CD4-positive, alpha-beta memory T cell (primary cell): Measurements from ENCODE around the gene COX6A2. TPM values are rescaled to one million over a fixed set of nuclear protein-coding genes. Genes with fewer than 3 reads are reported as not detected.
"Not testable (repeated sequence)": the region's sequence is repeated elsewhere in the genome, so short reads cannot be mapped to it uniquely, and the experiment has no call there.

Source experiments
- CTCF ChIA-PET: fragments of 350-600 bp; sonication (Branson Sonifier 250); formaldehyde crosslinking; loops from one replicate; lab custom pipeline; 2021; ENCODE audit warnings: inconsistent platforms; ENCODE audit not compliant: partially characterized antibody; lab: Charles Lee
- POLR2A ChIA-PET: fragments of 350-600 bp; sonication (Branson Sonifier 250); formaldehyde crosslinking; loops from one replicate; lab custom pipeline; 2021; ENCODE audit not compliant: partially characterized antibody; lab: Charles Lee
- DNase-seq, 5 donors: peaks; one replicate each; pipeline versions ENCODE4 v3.0.0 to v3.0.0-alpha.2; 2020 to 2022; ENCODE audit warnings: mixed read lengths in 1 of 5
- H3K27ac ChIP-seq: one replicate; pipeline ENCODE4 v1.7.0; 2013; ENCODE audit warnings: low read depth, low read length
- H3K27me3 ChIP-seq: 2 replicates; pipeline ENCODE4 v1.7.0; 2013; ENCODE audit warnings: mild to moderate bottlenecking, low read length, moderate library complexity; ENCODE audit not compliant: insufficient read depth
- H3K36me3 ChIP-seq: 2 replicates; pipeline ENCODE4 v1.7.0; 2013; ENCODE audit warnings: mild to moderate bottlenecking, low read length, moderate library complexity; ENCODE audit not compliant: insufficient read depth
- H3K4me1 ChIP-seq: 2 replicates; pipeline ENCODE4 v1.7.0; 2013; ENCODE audit warnings: mild to moderate bottlenecking, low read length, moderate library complexity; ENCODE audit not compliant: insufficient read depth
- H3K4me3 ChIP-seq, 2 donors: one replicate each; pipeline ENCODE4 v1.7.0; 2013; ENCODE audit warnings: low read length in 2 of 2, mild to moderate bottlenecking in 1 of 2
- H3K9me3 ChIP-seq, 2 donors: one replicate each; pipeline ENCODE4 v1.7.0; 2013; ENCODE audit warnings: low read length in 2 of 2, control low read depth in 1 of 2; ENCODE audit not compliant: control insufficient read depth in 1 of 2
- H3K27ac Mint-ChIP-seq, 7 donors: one replicate each; pipeline ENCODE4 v1.8.0; 2020 to 2021; ENCODE audit warnings: mixed read lengths in 7 of 7, mild to moderate bottlenecking in 6 of 7, inconsistent platforms in 3 of 7, moderate library complexity in 3 of 7
- H3K27me3 Mint-ChIP-seq, 2 donors: one replicate each; pipeline ENCODE4 v1.8.0; 2020 to 2021; ENCODE audit warnings: mixed read lengths in 2 of 2
- H3K36me3 Mint-ChIP-seq, 2 donors: one replicate each; pipeline ENCODE4 v1.8.0; 2020 to 2021; ENCODE audit warnings: mixed read lengths in 2 of 2, inconsistent platforms in 1 of 2, mild to moderate bottlenecking in 1 of 2
- H3K4me1 Mint-ChIP-seq, 4 donors: one replicate each; pipeline ENCODE4 v1.8.0; 2020 to 2021; ENCODE audit warnings: mixed read lengths in 4 of 4, mild to moderate bottlenecking in 1 of 4
- H3K4me3 Mint-ChIP-seq, 8 donors: one replicate each; pipeline ENCODE4 v1.8.0; 2020 to 2021; ENCODE audit warnings: mixed read lengths in 8 of 8, mild to moderate bottlenecking in 7 of 8, moderate library complexity in 6 of 8, inconsistent platforms in 3 of 8
- H3K9me3 Mint-ChIP-seq, 8 donors: one replicate each; pipeline ENCODE4 v1.8.0; 2020 to 2021; ENCODE audit warnings: mixed read lengths in 8 of 8, mild to moderate bottlenecking in 5 of 8, inconsistent platforms in 3 of 8, moderate library complexity in 1 of 8
- intact Hi-C: fragments of 100-400 bp; cut with micrococcal nuclease; formaldehyde crosslinking; loops from one replicate; pipeline ENCODE4 v1.15.1; 2023
- polyA plus RNA-seq, 2 donors: library from polyadenylated mRNA; unstranded; fragments of 300-500 nt; fragmentation: Illumina TruSeq; gene quantifications; one replicate each; pipeline ENCODE4 v1.2.3, GENCODE V29; 2021
- total RNA-seq, 2 experiments: library from RNA; stranded (reverse); gene quantifications; one replicate each; pipeline ENCODE4 v1.2.3, GENCODE V29; 2021

COX6A2 gene
- total and polyA plus RNA-seq, 4 experiments from 2014 or later = not detected

DNA sequence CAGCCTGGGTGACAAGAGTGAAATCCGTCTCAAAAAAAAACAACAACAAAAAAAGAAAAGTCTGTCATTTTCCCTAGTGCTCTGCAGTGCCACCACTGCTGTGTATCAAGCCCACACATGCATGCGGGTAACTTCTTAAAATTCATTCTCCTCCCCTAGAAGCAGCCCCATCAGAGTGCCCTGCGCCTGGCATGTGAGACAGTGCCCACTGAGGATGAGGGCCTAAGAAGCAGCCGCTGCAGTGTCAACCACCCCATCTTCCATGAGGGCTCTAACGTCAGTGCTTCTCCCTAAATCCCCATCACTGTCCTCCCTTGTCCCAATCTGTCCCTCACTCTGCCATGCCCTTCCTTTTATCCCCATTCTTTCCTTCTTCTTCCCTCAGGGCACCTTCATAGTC is 10.2 kb downstream of the COX6A2 start:
- CTCF ChIA-PET = no interaction called here

DNA sequence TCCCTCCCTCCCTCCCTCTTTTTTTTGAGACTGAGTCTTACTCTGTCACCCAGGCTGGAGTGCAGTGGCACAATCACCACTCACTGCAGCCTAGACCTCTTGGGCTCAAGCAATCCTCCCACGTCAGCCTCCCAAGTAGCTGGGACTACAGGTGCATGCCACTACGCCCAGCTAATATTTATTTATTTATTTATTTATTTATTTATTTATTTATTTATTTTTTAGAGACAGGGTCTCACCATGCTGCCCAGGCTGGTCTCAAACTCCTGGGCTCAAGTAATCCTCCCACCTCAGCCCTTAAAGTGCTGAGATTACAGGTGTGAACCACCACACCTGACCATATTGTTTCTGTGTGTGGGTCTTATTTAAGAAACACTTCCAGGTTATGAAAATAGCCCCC is 11.1 kb downstream of the COX6A2 start:
- H3K27me3 Mint-ChIP-seq, intact Hi-C loops, DNase-seq: not testable (repeated sequence)

More for the DNA sequence above, 10.2 kb downstream of the COX6A2 start:
- peaks cover 0 to 2% (median 0%) of the 10 kb centered on the region in 8 donors for H3K9me3 Mint-ChIP-seq
- H3K27me3 Mint-ChIP-seq = peaks cover 3 to 6% of the 10 kb centered on the region in 2 donors
- intact Hi-C loops = no loop called here
- H3K27ac Mint-ChIP-seq = no peak overlapping the region
- Histone ChIP-seq H3K27ac (no peak overlapping the region), H3K4me1 (no peaks in the 10 kb centered on the region), H3K4me3 (no peak overlapping the region), H3K36me3 (no peaks in the 10 kb centered on the region), H3K9me3 (no peaks in the 10 kb centered on the region), H3K27me3 (no peaks in the 10 kb centered on the region)
- no peak overlapping the region for H3K4me3 Mint-ChIP-seq
- POLR2A ChIA-PET = no interaction called here
- peaks cover 4 to 20% (median 15%) of the 10 kb centered on the region in 4 donors for H3K4me1 Mint-ChIP-seq
- no peaks in the 10 kb centered on the region for H3K36me3 Mint-ChIP-seq
- DNase-seq = no peak

DNA sequence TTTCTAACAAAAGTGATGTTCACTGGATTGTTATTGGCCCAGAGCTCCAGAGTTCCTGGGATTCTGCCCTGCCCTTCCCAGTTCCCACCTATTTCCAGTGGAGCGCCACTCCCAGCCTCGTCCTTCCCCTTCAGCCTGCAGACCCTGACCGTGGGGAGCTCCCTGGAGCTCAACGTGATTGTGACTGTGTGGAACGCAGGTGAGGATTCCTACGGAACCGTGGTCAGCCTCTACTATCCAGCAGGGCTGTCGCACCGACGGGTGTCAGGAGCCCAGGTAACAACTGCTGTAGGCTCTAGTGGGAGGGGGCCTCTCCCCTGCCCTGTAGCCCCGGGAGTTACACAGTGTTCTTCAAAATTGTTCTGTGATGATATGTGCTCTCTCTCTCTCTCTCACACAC is 11.8 kb downstream of the COX6A2 start:
- Histone ChIP-seq H3K27me3 (no peaks in the 10 kb centered on the region), H3K36me3 (no peaks in the 10 kb centered on the region), H3K4me3 (no peak overlapping the region), H3K4me1 (no peaks in the 10 kb centered on the region), H3K9me3 (no peaks in the 10 kb centered on the region), H3K27ac (no peak overlapping the region)
- Mint-ChIP-seq H3K4me1 (peaks cover 4 to 15% (median 12%) of the 10 kb centered on the region in 4 donors), H3K36me3 (no peaks in the 10 kb centered on the region), H3K4me3 (no peak overlapping the region), H3K27ac (peak overlapping the region in 1 of 7 donors; percentile 51), H3K27me3 (peaks cover 3 to 7% of the 10 kb centered on the region in 2 donors), H3K9me3 (peaks cover 0 to 2% (median 0%) of the 10 kb centered on the region in 8 donors)
- intact Hi-C loops = no loop called here
- DNase-seq = no peak
- ChIA-PET CTCF (no interaction called here), POLR2A (no interaction called here)

More for the DNA sequence above, 11.1 kb downstream of the COX6A2 start:
- peaks cover 4 to 20% (median 15%) of the 10 kb centered on the region in 4 donors for H3K4me1 Mint-ChIP-seq
- H3K36me3 Mint-ChIP-seq, POLR2A ChIA-PET, H3K27ac Mint-ChIP-seq, H3K4me1 ChIP-seq, H3K36me3 ChIP-seq, H3K27ac ChIP-seq, H3K4me3 Mint-ChIP-seq, H3K9me3 ChIP-seq, H3K4me3 ChIP-seq, CTCF ChIA-PET, H3K9me3 Mint-ChIP-seq, H3K27me3 ChIP-seq: not testable (repeated sequence)

DNA sequence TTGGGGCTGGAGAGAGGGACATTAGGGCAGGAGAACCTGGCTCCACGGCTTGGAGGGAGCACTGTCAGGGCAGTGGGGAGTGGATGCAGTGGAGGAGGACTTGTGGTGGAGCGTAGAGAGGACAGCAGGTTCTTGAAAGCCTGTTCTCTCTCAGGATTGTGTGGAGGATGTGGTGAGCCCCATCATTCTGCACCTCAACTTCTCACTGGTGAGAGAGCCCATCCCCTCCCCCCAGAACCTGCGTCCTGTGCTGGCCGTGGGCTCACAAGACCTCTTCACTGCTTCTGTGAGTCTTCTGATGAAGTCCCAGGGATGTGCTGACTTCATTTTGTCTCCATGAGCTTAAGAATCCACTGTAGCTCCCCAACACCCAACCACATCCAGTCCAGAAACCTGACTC is 13.5 kb downstream of the COX6A2 start:
- no peaks in the 10 kb centered on the region for H3K9me3 ChIP-seq
- Mint-ChIP-seq H3K4me3 (no peak overlapping the region), H3K4me1 (peaks cover 4 to 11% (median 8%) of the 10 kb centered on the region in 4 donors), H3K27ac (no peak overlapping the region), H3K36me3 (no peaks in the 10 kb centered on the region), H3K9me3 (peaks cover 0 to 2% (median 0%) of the 10 kb centered on the region in 8 donors), H3K27me3 (peaks cover 4 to 11% of the 10 kb centered on the region in 2 donors)
- intact Hi-C loops = no loop called here
- CTCF ChIA-PET = no interaction called here
- H3K4me1 ChIP-seq = no peaks in the 10 kb centered on the region
- H3K36me3 ChIP-seq = no peaks in the 10 kb centered on the region
- no peak for DNase-seq
- H3K27ac ChIP-seq = no peak overlapping the region
- no peak overlapping the region for H3K4me3 ChIP-seq
- POLR2A ChIA-PET = no interaction called here
- no peaks in the 10 kb centered on the region for H3K27me3 ChIP-seq

DNA sequence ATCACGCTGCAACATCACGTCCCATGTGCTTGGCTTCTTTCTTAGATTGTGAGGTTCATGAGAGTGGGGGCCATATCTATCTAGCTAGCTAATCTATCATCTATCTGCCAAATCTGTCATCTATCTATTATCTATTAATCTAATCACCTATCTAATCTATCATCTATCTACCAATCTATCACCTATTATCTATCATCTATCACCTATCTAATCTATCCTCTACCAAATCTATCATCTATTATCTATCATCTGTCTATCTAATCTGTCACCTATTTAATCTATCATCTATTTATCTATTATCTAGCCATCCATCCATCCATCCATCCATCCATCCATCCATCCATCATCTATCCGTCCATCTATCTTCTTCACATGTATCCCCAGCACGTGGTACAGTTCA is 14.2 kb downstream of the COX6A2 start:
- POLR2A ChIA-PET = no interaction called here
- peaks cover 4 to 11% of the 10 kb centered on the region in 2 donors for H3K27me3 Mint-ChIP-seq
- CTCF ChIA-PET = no interaction called here
- DNase-seq = no peak
- H3K36me3 Mint-ChIP-seq = no peaks in the 10 kb centered on the region
- H3K27me3 ChIP-seq = no peaks in the 10 kb centered on the region
- H3K27ac Mint-ChIP-seq = no peak overlapping the region
- peaks cover 4 to 11% (median 7%) of the 10 kb centered on the region in 4 donors for H3K4me1 Mint-ChIP-seq
- no peak overlapping the region for H3K4me3 Mint-ChIP-seq
- no peak overlapping the region for H3K4me3 ChIP-seq
- H3K9me3 Mint-ChIP-seq = peaks cover 0 to 2% (median 0%) of the 10 kb centered on the region in 8 donors
- H3K36me3 ChIP-seq = no peaks in the 10 kb centered on the region
- no peaks in the 10 kb centered on the region for H3K9me3 ChIP-seq
- intact Hi-C loops = no loop called here
- H3K27ac ChIP-seq = no peak overlapping the region
- no peaks in the 10 kb centered on the region for H3K4me1 ChIP-seq

DNA sequence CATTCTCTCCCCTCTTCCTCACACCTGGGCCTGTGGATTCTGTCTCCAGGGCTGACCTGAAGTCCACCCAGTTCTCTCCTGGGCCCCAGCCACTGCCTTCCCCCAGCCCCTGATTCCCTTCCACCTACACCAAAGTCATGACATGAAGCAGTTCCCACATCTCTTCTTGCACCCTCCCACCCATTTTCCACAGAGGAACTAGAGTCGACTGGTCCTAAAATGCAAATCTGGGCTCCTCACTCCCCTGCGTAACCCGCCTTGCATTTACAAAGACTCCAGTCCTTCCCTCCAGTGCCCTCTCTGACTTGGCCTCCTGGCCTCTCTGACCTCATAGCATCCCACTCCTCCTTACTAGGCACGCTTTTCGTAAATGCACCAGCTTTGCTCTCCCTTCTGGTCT is 14.8 kb downstream of the COX6A2 start:
- CTCF ChIA-PET = no interaction called here
- H3K27ac Mint-ChIP-seq = peak overlapping the region in 1 of 7 donors; percentile 13

DNA sequence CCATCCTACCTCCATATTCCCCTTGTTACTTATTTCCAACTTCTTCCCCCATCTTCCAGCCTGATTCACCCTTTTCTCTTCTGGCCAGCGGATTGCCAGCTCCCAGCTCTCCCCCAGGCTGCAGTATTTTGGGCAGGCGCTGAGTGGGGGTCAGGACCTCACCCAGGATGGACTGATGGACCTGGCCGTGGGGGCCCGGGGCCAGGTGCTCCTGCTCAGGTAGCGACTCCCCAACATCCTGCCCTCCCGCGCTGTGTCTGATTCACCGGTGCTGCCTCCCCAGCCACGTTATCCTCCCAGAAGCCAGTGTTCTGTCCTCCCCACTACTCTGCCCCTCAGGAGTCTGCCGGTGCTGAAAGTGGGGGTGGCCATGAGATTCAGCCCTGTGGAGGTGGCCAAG is 15.4 kb downstream of the COX6A2 start:
- Mint-ChIP-seq H3K27ac (no peak overlapping the region), H3K4me1 (peaks cover 4 to 11% (median 7%) of the 10 kb centered on the region in 4 donors), H3K9me3 (peaks cover 0 to 2% (median 0%) of the 10 kb centered on the region in 8 donors), H3K27me3 (peaks cover 7 to 11% of the 10 kb centered on the region in 2 donors), H3K4me3 (no peak overlapping the region), H3K36me3 (no peaks in the 10 kb centered on the region)
- ChIA-PET POLR2A (no interaction called here), CTCF (no interaction called here)
- no peaks in the 10 kb centered on the region for H3K36me3 ChIP-seq
- H3K4me3 ChIP-seq = no peak overlapping the region
- no peak for DNase-seq
- H3K9me3 ChIP-seq = no peaks in the 10 kb centered on the region
- H3K27ac ChIP-seq = no peak overlapping the region
- intact Hi-C loops = no loop called here
- H3K27me3 ChIP-seq = no peaks in the 10 kb centered on the region
- H3K4me1 ChIP-seq = no peaks in the 10 kb centered on the region

More for the DNA sequence above, 14.8 kb downstream of the COX6A2 start:
- Mint-ChIP-seq H3K27me3 (peaks cover 7 to 11% of the 10 kb centered on the region in 2 donors), H3K9me3 (peaks cover 0 to 2% (median 0%) of the 10 kb centered on the region in 8 donors), H3K4me1 (peaks cover 4 to 11% (median 7%) of the 10 kb centered on the region in 4 donors), H3K4me3 (no peak overlapping the region), H3K36me3 (no peaks in the 10 kb centered on the region)
- H3K27ac ChIP-seq = no peak overlapping the region
- H3K4me3 ChIP-seq = no peak overlapping the region
- H3K36me3 ChIP-seq = no peaks in the 10 kb centered on the region
- H3K9me3 ChIP-seq = no peaks in the 10 kb centered on the region
- POLR2A ChIA-PET = no interaction called here
- no peaks in the 10 kb centered on the region for H3K27me3 ChIP-seq
- no peaks in the 10 kb centered on the region for H3K4me1 ChIP-seq
- no peak for DNase-seq
- intact Hi-C loops = no loop called here
